Tracheal epithelial cell (primary cell): ENCODE data around the gene PRIM1. TPM values are rescaled to one million over a fixed set of nuclear protein-coding genes. Genes with fewer than 3 reads are reported as not detected.

Experiments used
- total RNA-seq: library from RNA; depleted of rRNA; stranded (reverse); fragments of >200 nt; gene quantifications from 2 replicates; pipeline ENCODE4 v1.2.1, GENCODE V29; 2014

PRIM1 gene
- 4.8 and 9.0 TPM in 2 replicates for total RNA-seq

DNA sequence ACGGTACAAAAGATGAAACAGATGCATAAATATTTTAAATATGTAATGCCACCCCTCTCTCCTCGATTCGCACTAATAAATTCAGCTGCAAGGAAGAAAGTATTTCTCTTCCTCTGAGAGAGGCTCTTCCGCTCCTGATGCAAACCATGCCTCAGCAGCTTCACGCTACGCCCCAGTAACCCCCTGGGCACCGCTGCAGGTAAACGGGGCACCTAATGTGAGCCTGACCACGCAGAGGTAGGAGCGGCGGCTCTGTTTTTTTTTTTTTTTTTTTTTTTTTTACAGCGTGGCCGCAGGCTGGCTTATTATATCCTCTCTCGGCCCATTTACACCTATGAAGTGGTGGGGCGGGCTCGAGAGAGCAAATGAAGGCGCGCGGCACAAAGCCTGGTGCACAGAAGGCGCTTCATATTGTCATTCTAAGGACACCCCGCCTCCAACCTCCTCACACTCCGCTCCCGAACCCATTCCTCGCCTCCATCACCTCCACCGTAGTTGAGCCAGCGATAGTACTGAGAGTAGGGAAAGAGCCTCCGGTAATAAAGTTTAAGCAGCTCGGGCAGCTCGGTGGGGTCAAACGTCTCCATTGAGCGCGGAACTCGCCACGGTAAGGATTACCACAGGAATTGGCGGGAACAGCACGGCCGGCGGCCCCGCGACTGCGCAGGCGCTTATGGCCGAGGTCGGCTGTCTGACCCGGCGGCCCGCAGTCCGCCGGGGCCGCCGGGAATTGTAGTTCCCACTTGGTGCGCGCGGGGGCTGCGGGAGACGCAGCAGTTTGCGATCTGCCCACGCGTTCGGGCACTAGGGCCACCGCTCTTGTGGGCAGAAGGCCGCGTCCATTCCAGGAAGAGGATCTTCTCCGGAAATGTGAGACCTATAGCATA is at the start of gene PRIM1:
PRIM1 (minus strand) TSS at position 612 of the 887 bp plus-strand sequence; CDS start at position 587, 25 bp downstream.

GRCh38 chr12:56724972-56725722 is 27.0 kb downstream of the PRIM1 start, which contains the start of gene NACA:
Gene NACA (minus strand): TSS chr12:56725299. CDS start chr12:56724521, 778 bp downstream.

GRCh38 chr12:56688129-56688845 is 63.8 kb downstream of the PRIM1 start, which contains the start of gene PTGES3:
Gene PTGES3 (minus strand): TSS chr12:56688284. CDS start chr12:56687999, 285 bp downstream.

Other genes with a start within 250 kb of the PRIM1 start
- gene RBMS2, start 230.5 kb downstream of the PRIM1 start, total RNA-seq, result 16.0 and 17.6 TPM in 2 replicates
- gene BAZ2A, start 122.0 kb downstream of the PRIM1 start, total RNA-seq, result 17.8 and 18.5 TPM in 2 replicates
- gene ATP5F1B, start 106.3 kb downstream of the PRIM1 start, total RNA-seq, result 477 and 535 TPM in 2 replicates
- gene PTGES3, start 64.0 kb downstream of the PRIM1 start, total RNA-seq, result 66.7 and 85.9 TPM in 2 replicates
- gene NACA, start 27.0 kb downstream of the PRIM1 start, total RNA-seq, result 1,320 and 1,684 TPM in 2 replicates
- gene HSD17B6, start 11.0 kb upstream of the PRIM1 start, total RNA-seq, result under 0.01 TPM in 1 of 2 replicates, not detected in the other
- not detected in 2 replicates for gene SDR9C7, start 182.1 kb upstream of the PRIM1 start, total RNA-seq
- gene RDH16, start 205.3 kb upstream of the PRIM1 start, total RNA-seq, result 0.64 and 0.96 TPM in 2 replicates